Measurements from ENCODE around the gene MTMR1. TPM values are rescaled to one million over a fixed set of nuclear protein-coding genes. Genes with fewer than 3 reads are reported as not detected.

Gene MTMR1
- polyA plus RNA-seq, 2 of the 4 experiments (the other 2 are of a cell fraction) = 17.3 to 28.3 TPM

DNA sequence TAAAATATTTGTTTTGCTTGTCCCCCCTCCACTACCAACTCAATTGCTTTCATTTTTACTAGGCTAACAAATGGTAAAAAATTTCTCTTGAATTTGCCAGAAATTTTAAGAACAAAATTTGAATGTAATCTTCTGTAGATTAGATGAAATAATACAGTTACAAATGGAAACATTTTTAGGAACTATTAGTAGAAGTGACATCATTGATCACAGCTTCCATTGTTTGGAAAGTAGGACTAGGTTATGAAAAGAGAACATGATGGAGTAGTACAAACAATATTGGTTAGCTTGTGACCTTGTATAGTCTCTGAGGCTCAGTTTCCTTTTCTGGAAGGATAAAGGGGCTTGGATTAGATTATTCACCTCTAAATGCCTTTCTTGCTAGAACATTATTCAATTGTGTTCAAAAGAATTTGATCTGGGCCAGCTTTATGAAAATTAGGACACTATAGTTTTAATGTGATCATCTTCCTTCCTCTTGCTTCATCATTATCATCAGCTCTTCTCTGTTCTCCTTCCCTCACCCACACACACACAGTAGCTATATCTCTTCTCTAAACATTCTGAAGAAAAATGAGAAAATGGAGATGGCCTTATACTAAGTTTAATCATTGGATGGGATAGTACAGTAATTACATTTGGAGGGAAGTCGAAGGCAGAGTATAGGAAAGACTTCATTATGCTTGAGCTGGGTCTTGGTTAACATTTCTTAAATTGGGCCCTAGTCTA, 9.9 kb downstream of the MTMR1 start (continued):
- TF ChIP-seq HOXA7 (CRISPR knock-in tag; IDR thresholded peaks at IDR 0.05) = no peak
- no peak for TF ChIP-seq RARB (CRISPR knock-in tag; IDR thresholded peaks at IDR 0.05)
- TF ChIP-seq, protein P1, sequence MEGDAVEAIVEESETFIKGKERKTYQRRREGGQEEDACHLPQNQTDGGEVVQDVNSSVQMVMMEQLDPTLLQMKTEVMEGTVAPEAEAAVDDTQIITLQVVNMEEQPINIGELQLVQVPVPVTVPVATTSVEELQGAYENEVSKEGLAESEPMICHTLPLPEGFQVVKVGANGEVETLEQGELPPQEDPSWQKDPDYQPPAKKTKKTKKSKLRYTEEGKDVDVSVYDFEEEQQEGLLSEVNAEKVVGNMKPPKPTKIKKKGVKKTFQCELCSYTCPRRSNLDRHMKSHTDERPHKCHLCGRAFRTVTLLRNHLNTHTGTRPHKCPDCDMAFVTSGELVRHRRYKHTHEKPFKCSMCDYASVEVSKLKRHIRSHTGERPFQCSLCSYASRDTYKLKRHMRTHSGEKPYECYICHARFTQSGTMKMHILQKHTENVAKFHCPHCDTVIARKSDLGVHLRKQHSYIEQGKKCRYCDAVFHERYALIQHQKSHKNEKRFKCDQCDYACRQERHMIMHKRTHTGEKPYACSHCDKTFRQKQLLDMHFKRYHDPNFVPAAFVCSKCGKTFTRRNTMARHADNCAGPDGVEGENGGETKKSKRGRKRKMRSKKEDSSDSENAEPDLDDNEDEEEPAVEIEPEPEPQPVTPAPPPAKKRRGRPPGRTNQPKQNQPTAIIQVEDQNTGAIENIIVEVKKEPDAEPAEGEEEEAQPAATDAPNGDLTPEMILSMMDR (IDR thresholded peaks at IDR 0.05) = no peak
- TF ChIP-seq MAZ (IDR thresholded peaks at IDR 0.05; ENCODE audit: borderline replicate concordance, low read depth, low read length) = no peak
- TF ChIP-seq SREBF2 (IDR thresholded peaks at IDR 0.05) = no peak

DNA sequence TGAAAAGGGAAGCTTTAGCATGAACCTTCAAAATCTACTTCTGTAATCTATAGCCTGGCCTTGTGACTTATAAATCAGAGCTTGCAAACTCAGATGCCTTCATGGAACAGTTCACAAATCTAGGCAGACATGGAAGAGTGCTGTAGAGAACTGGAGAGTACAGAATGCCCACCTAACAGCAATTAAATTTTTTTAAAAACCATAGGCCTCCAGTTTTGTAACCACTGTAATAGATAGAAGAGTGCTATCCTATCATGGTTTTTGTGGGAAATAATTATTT, 10.4 kb downstream of the MTMR1 start:
- no peak overlapping the region for H3K4me3 ChIP-seq
- ATAC-seq (no peak), FAIRE-seq (no peak), DNase-seq (ENCODE audit: low read depth in 1 of 2, low spot score in 1 of 2) (no peak)
- POLR2A ChIA-PET = no interaction called here
- H3K27ac ChIP-seq = no peak overlapping the region
- no peaks in the 10 kb centered on the region for H3K9me3 ChIP-seq
- H3K4me2 ChIP-seq = no peak overlapping the region
- H3K4me1 ChIP-seq = no peaks in the 10 kb centered on the region
- TF ChIP-seq, protein P2, sequence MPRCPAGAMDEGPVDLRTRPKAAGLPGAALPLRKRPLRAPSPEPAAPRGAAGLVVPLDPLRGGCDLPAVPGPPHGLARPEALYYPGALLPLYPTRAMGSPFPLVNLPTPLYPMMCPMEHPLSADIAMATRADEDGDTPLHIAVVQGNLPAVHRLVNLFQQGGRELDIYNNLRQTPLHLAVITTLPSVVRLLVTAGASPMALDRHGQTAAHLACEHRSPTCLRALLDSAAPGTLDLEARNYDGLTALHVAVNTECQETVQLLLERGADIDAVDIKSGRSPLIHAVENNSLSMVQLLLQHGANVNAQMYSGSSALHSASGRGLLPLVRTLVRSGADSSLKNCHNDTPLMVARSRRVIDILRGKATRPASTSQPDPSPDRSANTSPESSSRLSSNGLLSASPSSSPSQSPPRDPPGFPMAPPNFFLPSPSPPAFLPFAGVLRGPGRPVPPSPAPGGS (IDR thresholded peaks at IDR 0.05) = no peak
- CTCF ChIA-PET = interaction anchor here (1.0 to 2.7 kb wide), 3 partner anchors 11 to 763 kb away, joined by 3 to 11 read pairs (median 3); no protein-coding TSS in a partner anchor

DNA sequence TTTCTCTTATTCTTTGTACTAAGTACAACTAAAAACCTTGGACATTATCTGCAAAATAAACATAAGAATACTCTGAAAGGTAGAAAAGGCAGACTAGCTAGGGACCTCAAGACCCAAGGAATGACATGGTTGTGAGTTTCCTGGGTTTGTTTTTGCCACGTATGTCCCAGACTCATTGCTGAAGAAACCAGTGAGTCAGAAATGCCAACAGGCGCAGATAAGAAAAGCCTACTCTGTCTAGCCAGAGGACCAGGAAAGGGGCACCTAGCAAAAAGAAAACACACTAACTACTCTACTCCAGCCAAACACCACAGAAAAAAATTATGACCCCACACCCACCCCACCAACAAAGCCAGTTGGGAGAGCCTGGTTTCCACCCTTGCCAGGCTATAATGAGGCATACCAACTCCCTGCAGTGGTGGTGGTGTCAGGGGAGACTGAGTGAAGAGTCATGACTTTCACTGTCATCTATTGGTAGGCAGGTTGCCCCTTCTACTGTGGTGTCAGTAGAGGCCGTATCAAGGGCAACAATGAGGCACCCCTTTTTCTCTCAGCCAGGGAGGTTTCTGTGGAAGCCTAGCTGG, 10.9 kb downstream of the MTMR1 start:
- no peak overlapping the region for H3K27ac ChIP-seq
- no peak overlapping the region for H3K4me2 ChIP-seq
- FAIRE-seq (no peak), ATAC-seq (no peak), DNase-seq (ENCODE audit: low read depth in 1 of 2, low spot score in 1 of 2) (no peak)
- ChIA-PET CTCF (interaction anchor here (1.1 to 2.7 kb wide), 3 partner anchors 11 to 764 kb away, joined by 3 to 11 read pairs (median 7); no protein-coding TSS in a partner anchor), POLR2A (no interaction called here)
- H3K4me1 ChIP-seq = no peaks in the 10 kb centered on the region
- TF ChIP-seq KDM5A (IDR thresholded peaks at IDR 0.05) (no peak), SREBF2 (IDR thresholded peaks at IDR 0.05) (no peak), CHD4 (IDR thresholded peaks at IDR 0.05; ENCODE audit: borderline replicate concordance) (no peak), RARB (CRISPR knock-in tag; IDR thresholded peaks at IDR 0.05) (no peak), RFX5 (IDR thresholded peaks at IDR 0.05) (no peak), ZFP36 (IDR thresholded peaks at IDR 0.05; ENCODE audit: borderline replicate concordance, partially characterized antibody) (no peak), EP300 (IDR thresholded peaks at IDR 0.05) (no peak), HOXB13 (CRISPR knock-in tag; IDR thresholded peaks at IDR 0.05; ENCODE audit: low read depth) (no peak), HOXB5 (CRISPR knock-in tag; IDR thresholded peaks at IDR 0.05) (no peak)
- WGBS (ENCODE audit: missing lambda C conversion rate) = 92% methylated on average over 2 of the region's 3 CpGs
- H3K9me3 ChIP-seq = no peaks in the 10 kb centered on the region
- H3K4me3 ChIP-seq = no peak overlapping the region

DNA sequence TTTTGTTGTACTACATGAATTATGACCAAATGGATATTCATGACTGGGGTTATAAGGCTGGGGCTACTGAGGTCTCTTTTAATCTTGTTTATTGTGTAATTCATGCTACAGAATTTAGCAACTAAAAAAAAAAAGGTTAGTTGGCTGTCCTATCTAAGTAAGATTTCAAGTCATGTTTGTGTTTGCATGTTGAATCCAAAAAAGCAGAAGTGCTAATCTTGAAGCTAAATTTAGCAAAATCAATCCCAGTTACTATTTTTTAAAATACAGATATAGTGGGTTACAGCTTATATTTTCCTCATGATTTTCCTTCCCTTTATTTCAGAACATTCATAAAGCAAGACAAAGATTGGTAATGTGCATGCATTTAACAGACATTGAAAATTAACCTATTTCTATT, 19.4 kb downstream of the MTMR1 start:
- ChIA-PET CTCF (interaction anchor here (0.6 to 1.6 kb wide), 3 partner anchors 29 to 774 kb away, joined by 3 to 4 read pairs (median 4); partner anchors contain the start of gene EOLA2), POLR2A (no interaction called here)
- FAIRE-seq (no peak), ATAC-seq (no peak), DNase-seq (ENCODE audit: low read depth in 1 of 2, low spot score in 1 of 2) (no peak)
- no peak for TF ChIP-seq NFE2L2 (conservative IDR thresholded peaks at IDR 0.05; ENCODE audit: low read length)
- H3K4me3 ChIP-seq = no peak overlapping the region
- H3K4me1 ChIP-seq = 0 out of 3 replicates have a peak, but pooled peaks cover 6% of the 10 kb centered on the region
- no peaks in the 10 kb centered on the region for H3K9me3 ChIP-seq
- H3K4me2 ChIP-seq = no peak overlapping the region
- no peak overlapping the region for H3K27ac ChIP-seq

DNA sequence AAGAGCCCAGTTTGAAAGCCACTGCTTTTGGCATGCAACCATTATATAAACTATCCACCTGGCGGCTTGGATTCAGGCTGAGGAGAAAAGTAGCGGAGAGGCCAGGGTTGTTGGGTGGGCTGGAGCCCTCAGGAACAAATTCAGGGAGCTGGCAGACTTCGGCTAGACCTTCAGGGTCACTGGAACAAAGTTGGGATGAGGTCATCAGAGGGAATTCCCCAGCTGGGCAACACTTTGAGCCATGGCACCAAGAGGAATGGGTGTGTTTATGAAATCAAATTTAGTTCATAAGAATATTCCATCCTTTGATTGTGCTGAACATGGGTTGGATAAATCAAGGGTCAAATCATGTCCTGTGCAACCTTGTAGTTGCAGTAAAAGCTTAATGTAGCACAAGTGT, 22.0 kb downstream of the MTMR1 start:
- no peak for DNase-seq (ENCODE audit: low read depth in 1 of 2, low spot score in 1 of 2)
- WGBS (ENCODE audit: missing lambda C conversion rate) = 70% methylated on average over 2 of the region's 3 CpGs
- no peak overlapping the region for H3K4me3 ChIP-seq
- CTCF ChIA-PET = interaction anchor here (0.8 to 3.9 kb wide), 10 partner anchors 10 to 777 kb away, joined by 3 to 32 read pairs (median 4); partner anchors contain the start of genes EOLA2 and MTMR1
- POLR2A ChIA-PET = no interaction called here
- ATAC-seq = no peak
- H3K9me3 ChIP-seq = no peaks in the 10 kb centered on the region
- no peak overlapping the region for H3K27ac ChIP-seq
- H3K4me1 ChIP-seq = 0 out of 3 replicates have a peak, but pooled peaks cover 6% of the 10 kb centered on the region
- FAIRE-seq = no peak
- H3K4me2 ChIP-seq = no peak overlapping the region
- no peak for TF ChIP-seq MAFK (IDR thresholded peaks at IDR 0.05; ENCODE audit: partially characterized antibody)
- TF ChIP-seq RFX5 (IDR thresholded peaks at IDR 0.05) = no peak
- no peak for TF ChIP-seq SMC3 (IDR thresholded peaks at IDR 0.05)
- TF ChIP-seq, protein P3, sequence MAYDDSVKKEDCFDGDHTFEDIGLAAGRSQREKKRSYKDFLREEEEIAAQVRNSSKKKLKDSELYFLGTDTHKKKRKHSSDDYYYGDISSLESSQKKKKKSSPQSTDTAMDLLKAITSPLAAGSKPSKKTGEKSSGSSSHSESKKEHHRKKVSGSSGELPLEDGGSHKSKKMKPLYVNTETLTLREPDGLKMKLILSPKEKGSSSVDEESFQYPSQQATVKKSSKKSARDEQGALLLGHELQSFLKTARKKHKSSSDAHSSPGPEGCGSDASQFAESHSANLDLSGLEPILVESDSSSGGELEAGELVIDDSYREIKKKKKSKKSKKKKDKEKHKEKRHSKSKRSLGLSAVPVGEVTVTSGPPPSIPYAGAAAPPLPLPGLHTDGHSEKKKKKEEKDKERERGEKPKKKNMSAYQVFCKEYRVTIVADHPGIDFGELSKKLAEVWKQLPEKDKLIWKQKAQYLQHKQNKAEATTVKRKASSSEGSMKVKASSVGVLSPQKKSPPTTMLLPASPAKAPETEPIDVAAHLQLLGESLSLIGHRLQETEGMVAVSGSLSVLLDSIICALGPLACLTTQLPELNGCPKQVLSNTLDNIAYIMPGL (CRISPR knock-in tag; IDR thresholded peaks at IDR 0.05; ENCODE audit: borderline replicate concordance) = no peak
- TF ChIP-seq MYC (IDR thresholded peaks at IDR 0.05; ENCODE audit: borderline replicate concordance, low read length) = no peak
- TF ChIP-seq ZNF302 (CRISPR knock-in tag; IDR thresholded peaks at IDR 0.05) = no peak
- TF ChIP-seq RNF2 (IDR thresholded peaks at IDR 0.05; ENCODE audit: borderline replicate concordance, low read depth) = no peak
- TF ChIP-seq SREBF2 (IDR thresholded peaks at IDR 0.05) = no peak
- no peak for TF ChIP-seq ESRRA (IDR thresholded peaks at IDR 0.05; ENCODE audit: borderline replicate concordance, low read length)
- no peak for TF ChIP-seq ZFP36 (IDR thresholded peaks at IDR 0.05; ENCODE audit: borderline replicate concordance, partially characterized antibody)
- TF ChIP-seq JUN (IDR thresholded peaks at IDR 0.05) = no peak
- no peak for TF ChIP-seq EHMT2 (IDR thresholded peaks at IDR 0.05; ENCODE audit: low read depth)
